Skin epidermis (tissue), 12 donors: ENCODE measurements around the gene MBLAC1.

ENCODE experiments used
- H3K27ac ChIP-seq, 21 experiments: fragments of 200-600 bp; sonication (generic) in 11 of 21; one replicate each; pipeline ENCODE4 v1.5.0; 2020; ENCODE audit warnings: mild to moderate bottlenecking in 3 of 21, inconsistent platforms in 2 of 21, moderate library complexity in 2 of 21
- H3K4me3 ChIP-seq, 7 experiments: fragments of 200-600 bp; sonication (generic) in 2 of 7; one replicate each; pipeline ENCODE4 v1.5.0; 2020; ENCODE audit warnings: inconsistent platforms in 2 of 7, mild to moderate bottlenecking in 2 of 7, moderate library complexity in 1 of 7

The MBLAC1 gene

DNA sequence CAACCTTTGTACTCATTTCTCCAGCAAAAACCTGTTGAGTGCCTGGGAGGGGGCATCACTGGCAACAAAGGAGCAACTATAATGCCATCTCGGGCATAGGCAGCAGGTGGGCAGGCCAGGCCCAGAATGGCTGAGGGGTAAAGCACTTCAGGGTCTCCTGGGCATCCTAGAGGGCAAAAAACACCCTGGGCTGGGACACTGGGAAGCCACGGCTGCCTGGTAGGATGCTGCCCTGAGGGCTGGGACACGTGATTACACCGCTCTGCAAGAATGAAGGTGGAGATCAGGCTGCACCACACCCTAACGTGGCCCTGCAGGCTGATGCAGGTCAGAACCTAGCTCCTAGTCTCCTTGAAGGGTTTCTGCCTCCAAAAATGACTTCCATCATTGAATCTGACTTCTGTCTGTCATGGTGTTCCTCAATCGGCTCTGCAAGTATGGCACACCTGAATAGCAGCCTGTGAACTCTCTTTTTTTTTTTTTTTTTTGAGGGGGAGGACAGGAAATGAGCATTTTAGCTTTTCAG is 36.3 kb downstream of the MBLAC1 start:
- Histone ChIP-seq H3K4me3 (no peak overlapping the region), H3K27ac (peak overlapping the region in 11 of 21 experiments; percentile 14 to 80 (median 57))

DNA sequence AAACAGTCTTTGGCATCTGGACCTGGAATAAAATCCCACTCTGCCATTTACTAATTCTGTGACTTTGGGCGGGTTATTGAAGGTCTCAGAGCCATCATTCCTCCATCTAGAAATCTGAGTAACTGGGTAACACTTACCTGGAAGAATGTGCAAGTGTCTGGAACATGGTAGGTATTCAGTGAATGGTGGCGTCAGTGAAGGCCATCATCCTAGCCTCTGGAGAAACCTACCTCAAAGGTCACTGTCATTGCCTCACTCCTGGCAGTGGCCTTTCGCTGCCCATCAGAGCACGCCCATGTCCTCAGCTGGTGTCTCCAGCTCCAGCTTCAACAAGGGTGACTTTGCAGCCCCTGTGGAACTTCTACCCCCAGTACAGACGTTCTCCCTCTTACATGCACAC is 37.1 kb downstream of the MBLAC1 start:
- H3K4me3 ChIP-seq = no peak overlapping the region
- peak overlapping the region in 11 of 21 experiments; percentile 14 to 80 (median 54) for H3K27ac ChIP-seq

DNA sequence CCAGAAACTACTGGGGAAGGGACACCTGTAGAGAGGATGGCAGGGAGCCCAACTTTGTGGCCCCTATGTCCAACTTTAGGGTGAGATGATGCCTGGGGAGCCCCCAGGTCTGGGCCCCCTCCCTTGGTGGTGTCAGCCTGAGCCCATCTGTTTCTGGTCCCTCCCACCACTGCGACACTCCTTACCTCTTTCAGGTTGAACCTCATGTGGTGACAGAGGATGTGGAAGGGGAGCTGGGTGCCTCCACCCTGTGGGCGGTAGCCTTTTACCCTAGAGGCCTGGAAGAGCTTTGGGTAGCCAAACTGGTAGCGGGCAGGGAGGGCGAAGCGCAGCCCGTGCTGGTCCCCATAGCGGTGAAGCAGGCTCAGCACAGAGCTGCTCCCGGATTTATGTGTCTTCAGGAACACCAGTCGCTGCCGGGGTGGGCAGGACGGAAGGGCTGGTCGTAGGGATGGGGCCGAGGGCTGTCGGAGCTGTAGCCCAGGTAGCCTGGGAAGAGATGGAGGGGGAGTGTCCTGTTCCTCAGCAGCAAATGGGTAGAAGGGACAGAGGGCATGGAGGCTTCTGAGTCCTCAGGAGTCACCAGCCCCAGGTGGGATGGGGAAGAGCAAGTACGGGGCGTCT is 39.7 kb downstream of the MBLAC1 start:
- Histone ChIP-seq H3K27ac (peak overlapping the region in 7 of 21 experiments; percentile 8 to 80 (median 31)), H3K4me3 (no peak overlapping the region)

DNA sequence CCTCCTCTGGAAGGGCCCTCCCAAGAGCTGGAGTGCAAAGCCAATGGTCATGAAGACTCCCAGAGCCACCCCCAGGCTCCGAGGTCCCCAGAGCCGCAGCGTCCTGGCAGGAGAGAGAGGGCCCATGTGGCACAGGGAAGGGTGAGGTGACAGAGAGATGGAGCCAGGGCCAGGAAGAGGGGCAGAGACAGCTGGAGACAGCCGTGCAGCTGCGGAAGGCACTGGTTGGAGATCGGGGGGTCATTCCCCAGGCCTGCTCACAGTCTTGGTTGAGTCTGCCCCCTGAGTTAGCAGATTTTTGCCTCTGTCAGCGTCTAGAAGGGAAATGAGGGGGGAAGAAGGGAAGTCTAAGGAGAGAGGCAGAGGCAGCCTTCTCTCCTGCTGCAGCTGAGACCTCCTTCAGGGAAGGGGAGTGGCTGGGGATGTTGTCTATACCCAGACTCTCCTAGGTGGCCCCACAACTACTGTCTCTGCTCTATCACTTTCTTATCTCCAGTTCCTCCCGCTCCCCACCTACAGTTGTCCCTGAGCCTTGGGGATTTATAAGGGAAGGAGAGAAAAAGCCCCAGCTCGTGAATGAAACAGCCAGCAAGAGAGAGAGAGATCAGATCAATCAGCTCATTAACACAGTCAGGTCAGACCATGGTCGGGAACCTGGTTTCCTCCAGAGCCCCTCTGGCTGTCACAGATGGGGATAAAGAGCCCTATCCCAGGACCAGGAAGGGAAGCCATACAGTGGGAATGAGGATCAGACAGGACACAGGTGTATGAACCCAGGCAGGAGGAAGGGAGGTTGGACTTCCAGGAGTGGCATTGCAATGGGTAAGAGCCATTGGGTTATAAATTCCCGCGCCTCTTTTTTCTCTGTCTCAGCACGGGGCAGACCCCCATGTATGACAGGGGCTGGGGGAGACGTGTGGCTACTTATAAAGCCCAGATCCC is 40.5 kb downstream of the MBLAC1 start:
- Histone ChIP-seq H3K27ac (peak overlapping the region in 13 of 21 experiments; percentile 21 to 81 (median 78)), H3K4me3 (peak overlapping the region in 4 of 7 experiments; percentile 29 to 47 (median 40))

DNA sequence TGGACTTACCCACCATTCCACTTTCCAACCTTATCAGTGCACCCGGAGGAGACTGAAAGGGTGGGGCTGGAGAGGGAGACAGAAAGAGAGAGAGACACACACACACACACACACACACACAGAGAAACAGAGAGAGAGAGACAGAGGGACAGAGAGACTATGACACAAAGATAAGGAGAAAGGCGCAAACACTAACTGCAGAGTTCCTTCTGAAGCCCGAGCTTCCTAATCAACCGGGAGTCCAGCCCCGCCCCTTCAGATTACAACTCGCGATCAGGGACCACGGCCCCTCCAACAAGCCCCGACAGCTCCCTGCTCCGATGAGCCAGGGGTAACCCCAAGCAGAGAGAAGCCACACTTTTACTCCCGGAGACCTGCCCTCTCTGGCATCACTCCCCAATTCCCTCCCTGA is 41.2 kb downstream of the MBLAC1 start:
- Histone ChIP-seq H3K27ac (peak overlapping the region in 19 of 21 experiments; percentile 1 to 87 (median 69)), H3K4me3 (peak overlapping the region; percentile 20 to 47 (median 38))

DNA sequence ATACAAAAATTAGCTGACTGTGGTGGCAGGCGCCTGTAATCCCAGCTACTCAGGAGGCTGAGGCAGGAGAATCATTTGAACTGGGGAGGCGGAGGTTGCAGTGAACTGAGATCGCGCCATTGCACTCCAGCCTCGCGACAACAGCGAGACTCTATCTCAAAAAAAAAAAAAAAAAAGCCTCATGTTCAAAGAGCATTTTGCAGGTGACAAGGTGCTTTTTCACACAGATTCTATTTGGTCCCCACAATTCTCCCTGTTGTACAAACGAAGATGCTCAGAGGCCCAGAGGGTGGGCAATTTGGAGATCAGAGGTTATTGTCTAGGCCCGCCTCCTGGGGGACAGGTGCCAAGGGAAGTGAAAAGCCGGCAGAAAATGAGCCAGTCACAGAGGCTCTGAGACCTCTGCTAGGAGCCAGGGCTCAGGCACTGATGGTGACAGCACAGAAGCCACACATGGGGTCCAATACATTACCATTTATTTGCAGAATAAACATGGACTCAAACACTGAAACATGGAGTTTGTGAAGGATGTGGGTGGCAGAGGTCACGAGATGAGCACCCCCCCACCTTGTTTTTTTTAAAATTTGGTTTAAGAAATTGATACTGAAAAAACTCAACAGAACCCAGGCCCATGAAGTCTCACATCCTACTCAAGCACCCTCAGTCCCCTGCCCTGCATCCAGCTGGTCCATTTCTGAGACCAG is 42.5 kb downstream of the MBLAC1 start:
- peak overlapping the region in 14 of 21 experiments; percentile 1 to 87 (median 78) for H3K27ac ChIP-seq

DNA sequence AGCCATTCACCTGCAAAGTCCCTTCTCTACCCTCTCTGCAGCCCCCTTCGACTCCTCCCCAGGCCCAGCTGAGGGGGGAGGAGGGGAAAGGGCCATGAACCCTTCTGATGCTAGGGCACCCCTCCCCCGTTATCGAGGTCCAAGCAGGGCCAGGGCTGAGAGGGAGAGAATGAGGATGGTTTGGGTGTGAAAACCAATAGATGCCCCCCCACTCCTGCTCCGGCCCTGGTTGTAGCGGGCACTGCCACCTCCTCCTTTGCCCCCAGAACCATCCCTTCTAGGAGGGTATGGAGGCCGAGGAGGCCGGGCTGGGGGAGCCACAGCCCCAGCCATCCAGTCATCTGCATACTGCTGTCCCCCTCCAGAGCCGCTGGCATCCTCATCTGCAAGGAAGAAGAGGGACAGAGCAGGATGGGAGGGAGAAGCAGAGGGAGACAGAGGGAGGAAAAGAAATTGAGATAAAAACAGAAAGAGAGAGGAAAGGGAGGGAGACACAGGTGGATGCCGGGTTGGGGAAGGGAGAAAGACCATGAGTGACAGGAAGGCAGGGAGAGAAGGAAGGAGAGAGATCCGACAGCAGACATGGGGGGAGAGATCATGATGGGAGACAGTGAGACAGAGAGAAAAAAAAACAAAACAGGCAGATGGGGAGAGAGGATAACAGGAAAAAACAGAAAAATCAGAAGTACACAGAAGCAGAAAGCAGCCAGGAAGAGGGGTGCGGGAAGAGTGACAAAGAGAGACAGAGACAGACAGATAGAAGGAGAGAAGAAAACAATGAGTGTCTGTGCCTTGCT is 43.5 kb downstream of the MBLAC1 start:
- Histone ChIP-seq H3K4me3 (no peak overlapping the region), H3K27ac (no peak overlapping the region)

More for the DNA sequence above, 42.5 kb downstream of the MBLAC1 start:
- H3K4me3 ChIP-seq = no peak overlapping the region

DNA sequence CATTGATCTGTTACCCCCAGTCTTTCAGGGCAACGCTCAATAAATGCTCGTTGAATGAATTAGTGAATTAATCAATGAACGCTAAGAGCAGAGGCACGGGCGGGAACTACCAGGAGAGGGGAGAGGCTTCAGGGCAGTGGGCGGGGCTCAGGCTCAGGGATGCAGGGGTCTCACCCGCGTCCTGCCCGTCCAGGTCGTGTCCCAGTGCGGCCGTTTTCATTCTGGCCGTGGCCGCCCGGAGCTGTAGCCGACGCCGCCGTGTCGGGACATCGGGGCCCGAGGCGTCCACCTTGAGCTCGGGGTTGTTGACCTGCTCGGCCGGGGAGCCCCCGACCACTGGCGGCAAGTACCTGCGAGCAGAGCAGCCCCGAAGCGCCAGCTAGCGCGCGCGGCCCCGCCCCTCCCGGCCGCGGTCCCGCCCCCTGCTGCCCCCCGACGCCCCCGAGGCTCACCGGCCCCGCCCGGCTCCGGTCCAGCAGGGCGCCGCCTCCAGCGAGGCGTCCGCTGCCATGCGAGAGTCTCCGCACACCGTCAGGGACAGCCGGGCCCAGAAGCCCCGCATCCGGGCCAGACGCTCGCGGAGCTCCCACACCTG is 44.4 kb downstream of the MBLAC1 start:
- H3K27ac ChIP-seq = peak overlapping the region in 1 of 21 experiments; percentile 14
- H3K4me3 ChIP-seq = peak overlapping the region; percentile 20 to 51 (median 35)

DNA sequence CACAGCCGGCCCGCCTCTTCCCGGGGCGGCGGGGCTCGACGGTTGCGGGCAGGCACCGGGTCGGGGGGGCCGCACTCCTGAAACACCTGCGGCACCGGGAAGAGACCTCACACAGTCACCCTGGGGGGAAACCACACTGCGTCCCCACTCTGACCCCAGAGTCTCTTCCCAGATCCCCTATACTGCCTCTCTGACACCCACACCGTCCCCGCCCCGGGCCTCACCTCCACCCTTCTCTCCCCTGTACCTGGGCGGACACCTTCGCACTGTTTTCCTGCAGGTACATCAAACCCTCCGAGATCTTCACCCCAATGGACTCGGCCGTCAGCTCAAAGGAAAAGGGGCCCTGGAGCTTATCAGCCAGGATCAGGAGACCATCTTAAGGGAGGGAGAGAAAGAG is 45.1 kb downstream of the MBLAC1 start:
- Histone ChIP-seq H3K27ac (no peak overlapping the region), H3K4me3 (peak overlapping the region; percentile 20 to 51 (median 35))

DNA sequence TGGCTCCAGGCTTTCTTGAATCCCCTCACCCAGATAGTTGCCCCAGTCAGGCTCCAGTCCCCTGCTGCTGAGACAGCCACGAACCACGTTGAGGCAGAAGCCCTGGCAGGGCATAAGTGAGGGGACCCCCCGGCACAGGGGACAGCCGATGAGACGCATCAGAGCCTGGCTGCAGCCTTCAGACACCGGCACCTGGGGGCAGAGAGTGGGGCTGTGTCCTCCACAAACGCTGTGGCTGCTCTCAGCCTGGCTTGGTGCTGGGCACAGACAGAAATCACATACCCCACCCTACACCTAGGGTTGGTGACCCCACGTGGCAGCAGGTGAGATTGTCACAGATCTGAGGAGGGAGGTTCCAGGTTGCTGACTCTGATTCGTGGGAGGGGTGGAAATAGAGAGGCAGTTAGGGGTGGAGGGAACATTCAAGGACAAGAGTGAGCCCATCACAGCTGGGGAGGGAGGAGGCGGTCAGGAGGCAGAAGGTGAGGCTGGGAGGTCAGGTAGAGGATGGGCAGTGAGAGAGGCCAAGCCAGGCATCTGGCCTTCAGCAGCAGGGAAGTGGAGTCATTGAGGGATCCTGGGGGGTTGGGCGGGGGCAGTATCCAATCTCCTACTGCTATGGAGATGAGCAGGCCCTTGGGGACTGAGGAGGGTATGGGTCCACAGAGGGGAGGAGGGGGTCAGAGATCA is 47.2 kb downstream of the MBLAC1 start:
- H3K27ac ChIP-seq = no peak overlapping the region
- no peak overlapping the region for H3K4me3 ChIP-seq

DNA sequence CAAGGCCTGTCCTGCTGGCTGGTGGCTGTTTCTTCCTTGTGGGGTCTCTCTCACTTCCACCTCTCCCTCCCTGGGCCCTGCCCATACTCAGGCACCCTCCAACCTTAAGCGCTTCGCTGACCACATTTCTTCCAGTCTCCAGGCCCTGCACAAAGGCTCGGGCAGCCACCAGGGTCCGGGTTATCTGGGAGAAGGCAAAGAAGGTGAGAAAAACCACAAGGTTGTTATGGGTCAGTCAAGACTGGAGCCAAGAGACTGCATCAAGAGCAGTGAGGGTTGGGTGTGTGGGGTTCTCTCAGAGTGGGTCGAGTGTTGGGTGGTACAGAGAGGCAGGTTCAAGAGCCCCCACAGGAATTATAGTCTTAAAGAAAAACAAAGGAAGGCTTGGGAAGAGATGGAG is 47.8 kb downstream of the MBLAC1 start:
- H3K4me3 ChIP-seq = no peak overlapping the region
- no peak overlapping the region for H3K27ac ChIP-seq

DNA sequence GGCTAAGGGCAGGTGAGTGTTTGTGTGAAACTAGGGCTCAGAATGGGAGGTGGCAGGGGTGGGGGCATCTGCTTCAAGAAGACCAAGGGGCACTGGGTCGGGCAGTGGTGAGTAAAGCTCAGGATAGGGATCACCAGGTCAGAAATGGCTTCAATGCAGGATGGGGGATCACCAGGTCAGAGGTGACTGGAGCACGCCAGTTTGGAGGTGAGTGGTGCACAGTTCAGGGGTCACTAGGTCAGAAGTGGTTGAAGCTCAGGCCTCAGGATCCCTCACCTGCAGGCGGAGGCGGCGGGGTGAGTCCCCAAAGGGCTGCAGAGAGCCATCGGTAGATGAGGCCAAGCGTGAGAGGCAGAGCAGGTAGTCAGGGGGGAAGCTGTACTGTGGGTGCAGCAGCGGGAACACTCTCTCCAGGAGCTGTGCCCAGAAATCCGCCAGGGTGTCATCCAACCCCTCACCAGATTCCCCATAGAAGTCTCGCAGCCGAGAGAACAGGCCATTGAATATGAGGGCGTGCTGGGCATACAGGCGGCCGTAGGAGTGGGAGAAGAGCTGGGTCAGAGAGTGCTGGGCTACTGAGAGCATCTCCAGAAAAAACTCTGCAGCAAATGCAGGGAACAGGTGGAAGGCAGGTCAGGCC is 48.6 kb downstream of the MBLAC1 start:
- Histone ChIP-seq H3K4me3 (no peak overlapping the region), H3K27ac (no peak overlapping the region)

DNA sequence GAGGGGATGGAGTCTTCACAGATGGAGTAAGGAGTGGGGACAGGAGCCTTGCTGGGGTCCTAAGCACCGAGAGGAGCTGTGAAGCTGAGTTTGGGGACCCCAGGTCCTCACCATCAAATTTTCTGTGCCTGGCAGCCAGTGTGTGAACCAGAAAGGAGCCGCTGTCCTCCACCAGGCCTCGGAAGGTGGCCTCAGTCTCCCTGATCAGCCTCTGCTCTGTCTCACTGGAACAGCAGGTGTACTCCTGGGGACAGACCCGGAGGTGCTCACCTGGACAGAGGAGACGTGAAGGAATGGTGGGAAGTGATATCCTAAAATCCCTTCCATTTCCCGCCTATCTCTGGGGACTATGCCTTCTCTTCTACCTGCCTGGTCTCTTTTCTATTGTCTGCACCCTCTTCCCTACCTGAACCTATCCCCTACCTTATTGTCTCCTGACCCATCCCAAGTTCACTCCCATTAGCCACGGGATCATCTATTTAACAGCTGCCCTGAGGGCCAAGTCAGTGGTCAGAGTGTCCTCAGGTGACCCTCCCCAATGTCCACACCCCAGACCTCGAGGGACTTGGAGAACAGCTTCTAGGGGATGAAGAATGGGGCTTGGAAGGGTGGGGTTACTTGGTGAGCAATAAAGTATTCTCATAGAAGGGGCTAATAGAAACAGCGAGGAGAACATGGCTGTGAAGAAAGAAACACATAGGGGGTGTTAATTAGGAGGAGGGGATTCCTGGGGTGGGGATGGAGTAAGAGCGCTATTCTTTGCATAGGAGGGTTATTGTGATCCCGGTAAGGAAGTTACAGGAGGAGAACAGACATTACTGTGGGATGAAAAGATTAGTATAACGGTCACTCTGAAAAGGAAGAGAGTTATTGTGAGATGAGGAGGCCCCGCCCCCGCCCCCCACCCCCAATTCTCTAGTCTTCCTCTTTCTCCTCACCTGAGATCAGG is 49.6 kb downstream of the MBLAC1 start:
- Histone ChIP-seq H3K27ac (peak overlapping the region in 2 of 21 experiments; percentile 59 to 71), H3K4me3 (peak overlapping the region; percentile 37 to 58 (median 48))

DNA sequence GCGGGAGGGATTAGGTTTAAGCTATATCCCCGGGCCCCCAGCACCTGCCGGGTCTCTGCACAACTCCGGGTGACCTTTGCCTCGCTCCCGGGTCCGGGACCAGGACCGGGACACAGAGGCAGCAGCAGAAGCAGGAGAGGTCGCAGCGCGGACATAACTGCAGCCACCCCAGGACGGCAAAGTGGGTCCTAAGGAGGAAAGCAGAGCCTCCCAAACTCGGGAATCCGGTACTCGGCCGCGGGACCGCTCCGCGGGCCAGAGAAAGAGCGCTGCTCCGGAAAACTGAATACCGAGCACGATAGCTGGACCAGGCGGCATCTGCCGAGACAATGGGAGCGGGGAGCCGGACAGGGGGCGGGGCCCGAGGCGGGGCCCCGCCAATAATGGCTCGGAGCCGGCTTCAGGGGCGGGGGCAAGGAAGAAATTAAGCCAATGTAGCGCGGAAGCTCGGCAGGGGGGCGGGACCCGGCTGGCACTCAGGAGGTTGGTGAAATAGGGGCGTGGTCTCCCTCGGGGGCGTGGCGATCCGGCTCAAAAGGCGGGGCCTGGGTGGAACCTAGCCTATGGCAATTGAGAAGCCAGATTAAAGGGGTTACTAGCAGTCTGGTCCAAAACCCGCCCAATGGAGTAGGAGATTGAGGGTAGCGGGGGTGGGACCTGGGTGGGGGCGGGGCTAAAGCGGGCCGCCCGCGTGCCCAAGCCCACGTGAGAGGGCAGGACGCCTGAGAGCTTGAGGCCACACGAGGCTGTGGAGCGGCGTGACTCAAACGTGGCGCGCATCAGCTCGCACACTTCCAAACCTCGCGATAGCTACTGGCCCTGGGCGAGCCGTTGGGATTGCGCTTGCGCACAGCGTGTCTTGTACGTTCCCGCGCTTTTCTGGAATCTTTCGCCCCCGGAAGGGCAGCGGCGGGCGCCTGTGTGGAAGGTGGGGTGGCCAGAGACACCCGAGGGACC is 50.6 kb downstream of the MBLAC1 start, which contains the start of the genes GPC2 and STAG3:
GPC2 (minus strand) TSS at position 337 of the 957 bp plus-strand sequence; CDS start at position 155, 182 bp downstream.
STAG3 (plus strand) TSS at position 874 of the 957 bp plus-strand sequence. CDS start 2,639 bp downstream, outside the sequence.
- H3K4me3 ChIP-seq = peak within 1 kb of the TSS; percentile 37 to 58 (median 48)
- peak within 1 kb of the TSS in 5 of 21 experiments; percentile 27 to 71 (median 57) for H3K27ac ChIP-seq
